H9 (cell line): Measurements from ENCODE around the gene EMC9. TPM values are rescaled to one million over a fixed set of nuclear protein-coding genes. Genes with fewer than 3 reads are reported as not detected.

Experiments
- DNase-seq: peaks from one replicate; pipeline ENCODE4 v3.0.0-alpha.2; 2017
- H2AFZ ChIP-seq: one replicate; pipeline ENCODE4 v1.6.1; 2013; ENCODE audit warnings: mild to moderate bottlenecking, low read length, control low read depth, moderate library complexity
- H2AK5ac ChIP-seq: 2 replicates; pipeline ENCODE4 v1.6.1; 2013; ENCODE audit warnings: low read length, control low read depth, mixed read lengths; ENCODE audit not compliant: insufficient read length
- H2BK120ac ChIP-seq: one replicate; pipeline ENCODE4 v1.6.1; 2013; ENCODE audit warnings: low read depth, mild to moderate bottlenecking, low read length, control low read depth, inconsistent platforms; ENCODE audit not compliant: poor library complexity, severe bottlenecking
- H2BK12ac ChIP-seq: 2 replicates; pipeline ENCODE4 v1.6.1; 2013; ENCODE audit warnings: low read length, control low read depth, mixed read lengths, low read depth; ENCODE audit not compliant: insufficient read length
- H2BK15ac ChIP-seq: 2 replicates; pipeline ENCODE4 v1.6.1; 2013; ENCODE audit warnings: low read depth, low read length, control low read depth
- H2BK20ac ChIP-seq: one replicate; pipeline ENCODE4 v1.6.1; 2013; ENCODE audit warnings: low read depth, mild to moderate bottlenecking, low read length, control low read depth, inconsistent platforms; ENCODE audit not compliant: poor library complexity, severe bottlenecking
- H2BK5ac ChIP-seq: 2 replicates; pipeline ENCODE4 v1.6.1; 2013; ENCODE audit warnings: low read length, control low read depth, mixed read lengths; ENCODE audit not compliant: insufficient read length
- H3K14ac ChIP-seq: 2 replicates; pipeline ENCODE4 v1.6.1; 2013; ENCODE audit warnings: low read length, control low read depth; ENCODE audit not compliant: insufficient read depth
- H3K18ac ChIP-seq: 2 replicates; pipeline ENCODE4 v1.6.1; 2013; ENCODE audit warnings: low read depth, mild to moderate bottlenecking, mixed read lengths, low read length, control low read depth; ENCODE audit not compliant: insufficient read length
- H3K23ac ChIP-seq: 2 replicates; pipeline ENCODE4 v1.6.1; 2013; ENCODE audit warnings: low read length, control low read depth, mixed read lengths, low read depth; ENCODE audit not compliant: insufficient read length
- H3K23me2 ChIP-seq: 2 replicates; pipeline ENCODE4 v1.6.1; 2013; ENCODE audit warnings: low read depth, mild to moderate bottlenecking, mixed read lengths, low read length, control low read depth; ENCODE audit not compliant: insufficient read length, poor library complexity, severe bottlenecking
- H3K27ac ChIP-seq: 2 replicates; pipeline ENCODE4 v1.5.1; 2013; ENCODE audit warnings: low read length, control low read depth, mixed read lengths, low read depth; ENCODE audit not compliant: insufficient read length
- H3K27me3 ChIP-seq: 2 replicates; pipeline ENCODE4 v1.6.1; 2013; ENCODE audit warnings: low read length, control low read depth, inconsistent platforms; ENCODE audit not compliant: insufficient read depth
- H3K4ac ChIP-seq: 2 replicates; pipeline ENCODE4 v1.6.1; 2013; ENCODE audit warnings: low read depth, mild to moderate bottlenecking, control low read depth, inconsistent platforms, low read length, moderate library complexity
- H3K4me1 ChIP-seq: 2 replicates; pipeline ENCODE4 v1.6.1; 2013; ENCODE audit warnings: low read length, control low read depth, inconsistent platforms; ENCODE audit not compliant: insufficient read depth
- H3K4me2 ChIP-seq: 2 replicates; pipeline ENCODE4 v1.6.1; 2013; ENCODE audit warnings: low read length, control low read depth, mixed read lengths; ENCODE audit not compliant: insufficient read length, insufficient read depth
- H3K56ac ChIP-seq: 2 replicates; pipeline ENCODE4 v1.6.1; 2013; ENCODE audit warnings: low read depth, mild to moderate bottlenecking, mixed read lengths, low read length, control low read depth; ENCODE audit not compliant: insufficient read length
- H3K79me1 ChIP-seq: 2 replicates; pipeline ENCODE4 v1.6.1; 2013; ENCODE audit warnings: low read depth, mild to moderate bottlenecking, moderate library complexity, low read length, control low read depth, inconsistent platforms; ENCODE audit not compliant: insufficient read depth, poor library complexity, severe bottlenecking
- H3K79me2 ChIP-seq: 2 replicates; pipeline ENCODE4 v1.6.1; 2013; ENCODE audit warnings: low read length, control low read depth, inconsistent platforms; ENCODE audit not compliant: insufficient read depth
- H3K9ac ChIP-seq: 2 replicates; pipeline ENCODE4 v1.6.1; 2013; ENCODE audit warnings: low read length, control low read depth, mixed read lengths; ENCODE audit not compliant: insufficient read length; ENCODE audit errors: extremely low read depth
- H3K9me3 ChIP-seq: one replicate; pipeline ENCODE4 v1.6.1; 2013; ENCODE audit warnings: low read depth, low read length, inconsistent platforms; ENCODE audit not compliant: control insufficient read depth
- H3T11ph ChIP-seq: one replicate; pipeline ENCODE4 v1.6.1; 2013; ENCODE audit warnings: mild to moderate bottlenecking, low read length, control low read depth, inconsistent platforms
- H4K20me1 ChIP-seq: one replicate; pipeline ENCODE4 v1.6.1; 2013; ENCODE audit not compliant: control insufficient read depth, insufficient read length, insufficient read depth
- H4K5ac ChIP-seq: 2 replicates; pipeline ENCODE4 v1.6.1; 2013; ENCODE audit warnings: low read depth, mild to moderate bottlenecking, mixed read lengths, low read length, control low read depth; ENCODE audit not compliant: insufficient read length
- H4K8ac ChIP-seq: replicated peaks from 2 replicates; pipeline ENCODE4 v1.6.1; 2013; ENCODE audit warnings: low read length, control low read depth, mixed read lengths, low read depth; ENCODE audit not compliant: insufficient read length
- H4K91ac ChIP-seq: 2 replicates; pipeline ENCODE4 v1.6.1; 2013; ENCODE audit warnings: low read depth, mild to moderate bottlenecking, moderate library complexity, mixed read lengths, low read length, control low read depth; ENCODE audit not compliant: insufficient read length
- H3K27ac Mint-ChIP-seq, 3 experiments: 2 replicates in 2 of 3; 3 replicates in 1 of 3; pipeline ENCODE4 v1.8.0; 2020 to 2021; ENCODE audit warnings: mixed read lengths in 3 of 3, mild to moderate bottlenecking in 1 of 3, moderate library complexity in 1 of 3
- H3K27me3 Mint-ChIP-seq: 2 replicates; pipeline ENCODE4 v1.8.0; 2021; ENCODE audit warnings: low read depth, mild to moderate bottlenecking, moderate library complexity, mixed read lengths
- H3K36me3 Mint-ChIP-seq, 3 experiments: 2 replicates in 2 of 3; 3 replicates in 1 of 3; pipeline ENCODE4 v1.8.0; 2020 to 2021; ENCODE audit warnings: low read depth in 3 of 3, mixed read lengths in 3 of 3; ENCODE audit not compliant: insufficient read depth in 1 of 3
- H3K4me1 Mint-ChIP-seq, 2 experiments: 2 replicates each; pipeline ENCODE4 v1.8.0; 2020; ENCODE audit warnings: mixed read lengths in 2 of 2
- H3K4me3 Mint-ChIP-seq, 2 experiments: 2 replicates in 1 of 2; 3 replicates in 1 of 2; pipeline ENCODE4 v1.8.0; 2020 to 2021; ENCODE audit warnings: mild to moderate bottlenecking in 2 of 2, mixed read lengths in 2 of 2, moderate library complexity in 1 of 2
- H3K9me3 Mint-ChIP-seq, 2 experiments: 2 replicates in 1 of 2; 3 replicates in 1 of 2; pipeline ENCODE4 v1.8.0; 2020; ENCODE audit warnings: mild to moderate bottlenecking in 2 of 2, mixed read lengths in 2 of 2, moderate library complexity in 1 of 2
- WGBS: extraction: QIAGEN DNeasy Blood & Tissue Kit; methylation state at CpG from one replicate; pipeline ENCODE4 v1.1.7; 2013; ENCODE audit warnings: missing lambda C conversion rate, low lambda C conversion rate, mixed read lengths; ENCODE audit not compliant: insufficient read length; ENCODE audit errors: extremely low coverage; 5-methylcytosine and 5-hydroxymethylcytosine counted together
- total RNA-seq: library from RNA; stranded (reverse); gene quantifications from 2 replicates; pipeline ENCODE4 v1.2.1, GENCODE V29; 2021
- TF ChIP-seq, protein P1 (sequence below): fragments of 200-600 bp; sonication (generic); conservative IDR thresholded peaks from 3 replicates; pipeline ENCODE4 v1.8.0; 2021; ENCODE audit warnings: antibody characterized with exemption, mild to moderate bottlenecking

EMC9 gene
- total RNA-seq, 1 experiment from 2014 or later, result 52.9 TPM

DNA sequence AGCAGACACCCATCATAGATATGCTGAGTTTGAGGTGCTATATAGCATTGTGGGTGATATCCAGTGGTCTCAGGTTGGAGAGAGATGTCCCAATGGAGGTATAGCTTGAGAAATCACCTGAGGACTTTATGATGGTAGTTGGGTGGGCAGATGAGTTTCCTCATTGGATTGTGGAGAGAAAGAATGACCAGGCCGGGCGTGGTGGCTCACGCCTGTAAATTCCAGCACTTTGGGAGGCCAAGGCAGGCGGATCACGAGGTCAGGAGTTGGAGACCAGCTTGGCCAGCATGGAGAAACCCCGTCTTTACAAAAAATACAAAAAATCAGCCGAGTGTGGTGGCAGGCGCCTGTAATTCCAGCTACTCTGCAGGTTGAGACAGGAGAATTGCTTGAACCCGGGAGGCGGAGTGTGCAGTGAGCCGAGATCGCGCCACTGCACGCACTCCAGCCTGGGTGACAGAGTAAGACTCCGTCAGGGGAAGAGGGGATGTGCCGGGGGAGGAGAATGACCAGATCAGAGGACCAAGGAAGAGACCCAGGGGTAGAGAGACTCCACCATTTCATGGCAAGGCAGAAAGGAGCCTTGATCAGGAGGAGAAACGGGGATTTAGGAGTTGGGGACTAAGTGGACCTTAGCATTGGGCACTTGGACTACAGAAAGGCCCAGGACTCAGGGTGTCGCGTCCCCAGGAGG is 48.0 kb downstream of the EMC9 start:
- no peaks in the 10 kb centered on the region; the same call in 1 of the 2 replicates for H3K4me1 ChIP-seq
- Mint-ChIP-seq H3K9me3 (peaks cover 0 to 2% of the 10 kb centered on the region in 2 experiments; a peak in 3 of 5 replicates), H3K4me1 (peaks cover 21 to 41% of the 10 kb centered on the region in 2 experiments), H3K27ac (peak overlapping the region; percentile 97 to 98 (median 98)), H3K36me3 (peaks cover 18 to 27% (median 18%) of the 10 kb centered on the region in 3 experiments; a peak in 6 of 7 replicates), H3K27me3 (peaks cover 4% of the 10 kb centered on the region), H3K4me3 (peak overlapping the region; percentile 90 to 93)
- H3K56ac ChIP-seq, result no peak overlapping the region
- H3K79me2 ChIP-seq, result no peaks in the 10 kb centered on the region; the same call in 1 of the 2 replicates
- no peak overlapping the region for H3K9ac ChIP-seq
- H2BK5ac ChIP-seq, result no peak overlapping the region
- peak overlapping the region; percentile 49 for H3K27ac ChIP-seq
- no peak overlapping the region for H2BK20ac ChIP-seq
- H3T11ph ChIP-seq, result no peak overlapping the region
- H4K5ac ChIP-seq, result no peak overlapping the region
- no peak overlapping the region for H3K23ac ChIP-seq
- no CpG with 5 or more reads among the region's 19 CpGs for WGBS
- no peak overlapping the region for H2BK120ac ChIP-seq
- no peak for DNase-seq
- TF ChIP-seq, protein P1, sequence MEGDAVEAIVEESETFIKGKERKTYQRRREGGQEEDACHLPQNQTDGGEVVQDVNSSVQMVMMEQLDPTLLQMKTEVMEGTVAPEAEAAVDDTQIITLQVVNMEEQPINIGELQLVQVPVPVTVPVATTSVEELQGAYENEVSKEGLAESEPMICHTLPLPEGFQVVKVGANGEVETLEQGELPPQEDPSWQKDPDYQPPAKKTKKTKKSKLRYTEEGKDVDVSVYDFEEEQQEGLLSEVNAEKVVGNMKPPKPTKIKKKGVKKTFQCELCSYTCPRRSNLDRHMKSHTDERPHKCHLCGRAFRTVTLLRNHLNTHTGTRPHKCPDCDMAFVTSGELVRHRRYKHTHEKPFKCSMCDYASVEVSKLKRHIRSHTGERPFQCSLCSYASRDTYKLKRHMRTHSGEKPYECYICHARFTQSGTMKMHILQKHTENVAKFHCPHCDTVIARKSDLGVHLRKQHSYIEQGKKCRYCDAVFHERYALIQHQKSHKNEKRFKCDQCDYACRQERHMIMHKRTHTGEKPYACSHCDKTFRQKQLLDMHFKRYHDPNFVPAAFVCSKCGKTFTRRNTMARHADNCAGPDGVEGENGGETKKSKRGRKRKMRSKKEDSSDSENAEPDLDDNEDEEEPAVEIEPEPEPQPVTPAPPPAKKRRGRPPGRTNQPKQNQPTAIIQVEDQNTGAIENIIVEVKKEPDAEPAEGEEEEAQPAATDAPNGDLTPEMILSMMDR, result no peak
- no peak overlapping the region for H2BK15ac ChIP-seq
- H4K91ac ChIP-seq, result no peak overlapping the region
- H3K79me1 ChIP-seq, result no peaks in the 10 kb centered on the region
- no peak overlapping the region for H3K4ac ChIP-seq
- H3K27me3 ChIP-seq, result no peaks in the 10 kb centered on the region
- no peak overlapping the region for H2AK5ac ChIP-seq
- peak overlapping the region; percentile 76 for H3K18ac ChIP-seq
- no peaks in the 10 kb centered on the region for H3K9me3 ChIP-seq
- peak overlapping the region; percentile 28 for H3K4me2 ChIP-seq
- H3K14ac ChIP-seq, result peak overlapping the region; percentile 59
- H4K8ac ChIP-seq, result no peak overlapping the region
- peaks cover 6% of the 10 kb centered on the region for H3K23me2 ChIP-seq
- peak overlapping the region; percentile 51 for H2BK12ac ChIP-seq
- H2AFZ ChIP-seq, result no peak overlapping the region
- no peaks in the 10 kb centered on the region for H4K20me1 ChIP-seq
